ENCODE results near the gene OTUD6A.

OTUD6A gene

GRCh38 chrX:70062076-70062475, at the start of gene OTUD6A:
OTUD6A (plus strand) TSS chrX:70062457; CDS start chrX:70062525, 68 bp downstream.
- no peak for DNase-seq

- no peak for DNase-seq
These were observed 49.5 kb upstream of the OTUD6A start for GRCh38 chrX:70012756-70013155.

GRCh38 chrX:70013466-70014381, 48.5 kb upstream of the OTUD6A start:
- no peak for DNase-seq

GRCh38 chrX:70016513-70016912, 45.7 kb upstream of the OTUD6A start:
- no peak for DNase-seq

- DNase-seq, result no peak
These were observed 39.6 kb upstream of the OTUD6A start for GRCh38 chrX:70022616-70023015.

GRCh38 chrX:70025464-70025863, 36.8 kb upstream of the OTUD6A start:
- DNase-seq, result no peak

GRCh38 chrX:70026112-70026850, 36.0 kb upstream of the OTUD6A start:
- no peak for DNase-seq

GRCh38 chrX:70026851-70027200, 35.4 kb upstream of the OTUD6A start:
- DNase-seq, result no peak

GRCh38 chrX:70029863-70030262, 32.4 kb upstream of the OTUD6A start:
- DNase-seq, result no peak

GRCh38 chrX:70030301-70030767, 31.9 kb upstream of the OTUD6A start:
- DNase-seq, result peak; percentile 71

GRCh38 chrX:70032792-70033191, 29.5 kb upstream of the OTUD6A start:
- no peak for DNase-seq

- DNase-seq, result peak; percentile 30
These were observed 28.8 kb upstream of the OTUD6A start for GRCh38 chrX:70033348-70034051.

- DNase-seq, result no peak
These were observed 27.6 kb upstream of the OTUD6A start for GRCh38 chrX:70034646-70035045.

- no peak for DNase-seq
These were observed 23.7 kb upstream of the OTUD6A start for GRCh38 chrX:70038515-70038914.

GRCh38 chrX:70038951-70039350, 23.3 kb upstream of the OTUD6A start:
- no peak for DNase-seq

GRCh38 chrX:70039758-70040157, 22.5 kb upstream of the OTUD6A start:
- no peak for DNase-seq

GRCh38 chrX:70041993-70042392, 20.3 kb upstream of the OTUD6A start:
- DNase-seq, result no peak

- no peak for DNase-seq
These were observed 19.6 kb upstream of the OTUD6A start for GRCh38 chrX:70042399-70043371.

GRCh38 chrX:70043685-70044084, 18.6 kb upstream of the OTUD6A start:
- no peak for DNase-seq

GRCh38 chrX:70044541-70045245, 17.6 kb upstream of the OTUD6A start:
- DNase-seq, result no peak

GRCh38 chrX:70046978-70047377, 15.3 kb upstream of the OTUD6A start:
- no peak for DNase-seq
